ENCODE data around the gene EPN3. TPM values are rescaled to one million over a fixed set of nuclear protein-coding genes. Genes with fewer than 3 reads are reported as not detected.

EPN3 gene
- total and polyA plus RNA-seq, 2 experiments from 2014 or later = 2.3 to 7.7 TPM

GRCh38 chr17:50527155-50527762, 5.3 kb upstream of the EPN3 start:
- ATAC-seq (peak; percentile 44), DNase-seq (ENCODE audit: low spot score) (no peak)
- Histone ChIP-seq H3K27me3 (ENCODE audit: insufficient read depth) (peaks cover 11% of the 10 kb centered on the region), H3K4me2 (no peak overlapping the region), H4K20me1 (replicated peaks; ENCODE audit: insufficient read depth) (no peaks in the 10 kb centered on the region), H3K4me3 (no peak overlapping the region), H3K27ac (ENCODE audit: low read depth) (no peak overlapping the region), H3K36me3 (ENCODE audit: insufficient read depth) (no peaks in the 10 kb centered on the region), H3F3A (replicated peaks; ENCODE audit: low read depth) (no peaks in the 10 kb centered on the region), H3K79me2 (replicated peaks; ENCODE audit: insufficient read depth) (no peaks in the 10 kb centered on the region), H3K4me1 (ENCODE audit: insufficient read depth) (peaks cover 6% of the 10 kb centered on the region), H3K9me2 (ENCODE audit: insufficient read depth) (peaks cover 3% of the 10 kb centered on the region; the same call in 1 of the 2 replicates), H2AFZ (no peak overlapping the region)
- no peak for TF ChIP-seq CREB1 (CRISPR knock-in tag; IDR thresholded peaks at IDR 0.05; ENCODE audit: low read depth)
- no peak for TF ChIP-seq ZNF331 (CRISPR knock-in tag; IDR thresholded peaks at IDR 0.05; ENCODE audit: low read depth)
- TF ChIP-seq ZNF114 (CRISPR knock-in tag; IDR thresholded peaks at IDR 0.05) = no peak
- no peak for TF ChIP-seq EZH2phosphoT487 (IDR thresholded peaks at IDR 0.05; ENCODE audit: unreplicated experiment)
- no peak for TF ChIP-seq CTCF (conservative IDR thresholded peaks at IDR 0.05; ENCODE audit: low read depth in 2 of 2)
- TF ChIP-seq STAT1 (IDR thresholded peaks at IDR 0.05; ENCODE audit: unreplicated experiment) = no peak
- TF ChIP-seq, protein P1, sequence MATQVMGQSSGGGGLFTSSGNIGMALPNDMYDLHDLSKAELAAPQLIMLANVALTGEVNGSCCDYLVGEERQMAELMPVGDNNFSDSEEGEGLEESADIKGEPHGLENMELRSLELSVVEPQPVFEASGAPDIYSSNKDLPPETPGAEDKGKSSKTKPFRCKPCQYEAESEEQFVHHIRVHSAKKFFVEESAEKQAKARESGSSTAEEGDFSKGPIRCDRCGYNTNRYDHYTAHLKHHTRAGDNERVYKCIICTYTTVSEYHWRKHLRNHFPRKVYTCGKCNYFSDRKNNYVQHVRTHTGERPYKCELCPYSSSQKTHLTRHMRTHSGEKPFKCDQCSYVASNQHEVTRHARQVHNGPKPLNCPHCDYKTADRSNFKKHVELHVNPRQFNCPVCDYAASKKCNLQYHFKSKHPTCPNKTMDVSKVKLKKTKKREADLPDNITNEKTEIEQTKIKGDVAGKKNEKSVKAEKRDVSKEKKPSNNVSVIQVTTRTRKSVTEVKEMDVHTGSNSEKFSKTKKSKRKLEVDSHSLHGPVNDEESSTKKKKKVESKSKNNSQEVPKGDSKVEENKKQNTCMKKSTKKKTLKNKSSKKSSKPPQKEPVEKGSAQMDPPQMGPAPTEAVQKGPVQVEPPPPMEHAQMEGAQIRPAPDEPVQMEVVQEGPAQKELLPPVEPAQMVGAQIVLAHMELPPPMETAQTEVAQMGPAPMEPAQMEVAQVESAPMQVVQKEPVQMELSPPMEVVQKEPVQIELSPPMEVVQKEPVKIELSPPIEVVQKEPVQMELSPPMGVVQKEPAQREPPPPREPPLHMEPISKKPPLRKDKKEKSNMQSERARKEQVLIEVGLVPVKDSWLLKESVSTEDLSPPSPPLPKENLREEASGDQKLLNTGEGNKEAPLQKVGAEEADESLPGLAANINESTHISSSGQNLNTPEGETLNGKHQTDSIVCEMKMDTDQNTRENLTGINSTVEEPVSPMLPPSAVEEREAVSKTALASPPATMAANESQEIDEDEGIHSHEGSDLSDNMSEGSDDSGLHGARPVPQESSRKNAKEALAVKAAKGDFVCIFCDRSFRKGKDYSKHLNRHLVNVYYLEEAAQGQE (IDR thresholded peaks at IDR 0.05; ENCODE audit: unreplicated experiment) = no peak
- TF ChIP-seq POLR2AphosphoS5 (IDR thresholded peaks at IDR 0.05; ENCODE audit: low read depth) = no peak
- TF ChIP-seq EZH2 (IDR thresholded peaks at IDR 0.05; ENCODE audit: low read depth, unreplicated experiment) = no peak
- no peak for TF ChIP-seq ZNF462 (CRISPR knock-in tag; IDR thresholded peaks at IDR 0.05)
- TF ChIP-seq, protein P2, sequence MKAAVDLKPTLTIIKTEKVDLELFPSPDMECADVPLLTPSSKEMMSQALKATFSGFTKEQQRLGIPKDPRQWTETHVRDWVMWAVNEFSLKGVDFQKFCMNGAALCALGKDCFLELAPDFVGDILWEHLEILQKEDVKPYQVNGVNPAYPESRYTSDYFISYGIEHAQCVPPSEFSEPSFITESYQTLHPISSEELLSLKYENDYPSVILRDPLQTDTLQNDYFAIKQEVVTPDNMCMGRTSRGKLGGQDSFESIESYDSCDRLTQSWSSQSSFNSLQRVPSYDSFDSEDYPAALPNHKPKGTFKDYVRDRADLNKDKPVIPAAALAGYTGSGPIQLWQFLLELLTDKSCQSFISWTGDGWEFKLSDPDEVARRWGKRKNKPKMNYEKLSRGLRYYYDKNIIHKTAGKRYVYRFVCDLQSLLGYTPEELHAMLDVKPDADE (IDR thresholded peaks at IDR 0.05) = no peak
- TF ChIP-seq NANOG (IDR thresholded peaks at IDR 0.05; ENCODE audit: borderline replicate concordance) = no peak
- no peak for TF ChIP-seq JUNB (IDR thresholded peaks at IDR 0.05; ENCODE audit: unreplicated experiment)
- H3K27ac Mint-ChIP-seq = no peak overlapping the region
- no peak overlapping the region for H3K4me3 Mint-ChIP-seq
- H3K27me3 Mint-ChIP-seq (ENCODE audit: insufficient read depth, low read depth, poor library complexity) = peaks cover 16% of the 10 kb centered on the region
- peaks cover 12% of the 10 kb centered on the region; the same call in 2 of the 3 replicates for H3K4me1 Mint-ChIP-seq
- no peaks in the 10 kb centered on the region for H3K9me3 Mint-ChIP-seq
- H3K36me3 Mint-ChIP-seq (ENCODE audit: low read depth) = no peaks in the 10 kb centered on the region; the same call in 2 of the 3 replicates
